Right lobe of liver (tissue), 6 donors: ENCODE measurements around the gene DENND6A. TPM values are rescaled to one million over a fixed set of nuclear protein-coding genes. Genes with fewer than 3 reads are reported as not detected.

Experiments
- ATAC-seq, 4 donors: fragments of 200-7000 bp; cut with Tn5 transposase; one replicate each; pipeline ENCODE4 v1.9.1; 2020; ENCODE audit warnings: mild to moderate bottlenecking in 4 of 4, moderate library complexity in 4 of 4
- DNase-seq, 3 donors: peaks; one replicate each; pipeline ENCODE4 v3.0.0-alpha.2; 2020
- H3K27ac ChIP-seq, 3 donors: fragments of 200-600 bp; one replicate each; pipeline ENCODE4 v1.8.0; 2022
- H3K27me3 ChIP-seq, 2 donors: fragments of 200-600 bp; one replicate each; pipeline ENCODE4 v1.8.0; 2022
- H3K36me3 ChIP-seq, 4 donors: fragments of 200-600 bp; sonication (generic) in 1 of 4; one replicate each; pipeline versions ENCODE4 v1.5.1 to v1.8.0; 2017 to 2022; ENCODE audit warnings: control low read depth in 1 of 4
- H3K4me1 ChIP-seq, 4 donors: fragments of 200-600 bp; sonication (generic) in 1 of 4; one replicate each; pipeline versions ENCODE4 v1.5.1 to v1.8.0; 2017 to 2022; ENCODE audit warnings: control low read depth in 1 of 4
- H3K4me3 ChIP-seq, 3 donors: fragments of 200-600 bp; one replicate each; pipeline ENCODE4 v1.8.0; 2022
- H3K9me3 ChIP-seq, 4 donors: fragments of 200-600 bp; sonication (generic) in 1 of 4; one replicate each; pipeline versions ENCODE4 v1.5.1 to v1.8.0; 2017 to 2022; ENCODE audit warnings: control low read depth in 1 of 4
- POLR2A ChIP-seq: fragments of 450-650 bp; IDR thresholded peaks from one replicate; pipeline ENCODE4 v1.6.1; 2017; ENCODE audit warnings: antibody characterized with exemption, mild to moderate bottlenecking
- WGBS: methylation state at CpG from one replicate; pipeline ENCODE4 v1.1.6; 2018; ENCODE audit warnings: low coverage, low lambda C conversion rate; ENCODE audit not compliant: insufficient coverage; ENCODE audit errors: missing lambda C conversion rate; 5-methylcytosine and 5-hydroxymethylcytosine counted together
- intact Hi-C, 2 donors: fragments of 100-400 bp; cut with DNase I; formaldehyde crosslinking; loops; one replicate each; pipeline versions ENCODE4 v1.11.2 to v1.14.1; 2022
- total RNA-seq, 6 experiments: library from RNA; depleted of rRNA in 2 of 6; stranded (reverse); fragments of >200 nt in 2 of 6; fragmentation: NEBNext Ultra II Directional in 3 of 6; extraction: Animal tissue kit (Norgen Biotek cat#: 25700) in 3 of 6; gene quantifications; one replicate each; pipeline versions ENCODE4 v1.1.0 to v1.2.4, GENCODE V29; 2016 to 2023
- TF ChIP-seq, protein P1 (sequence below), 4 donors: fragments of 200-600 bp in 3 of 4; fragments of 450-650 bp in 1 of 4; IDR thresholded peaks; one replicate each; pipeline versions ENCODE4 v1.5.1 to v1.8.0; 2016 to 2022; ENCODE audit warnings: antibody characterized with exemption in 4 of 4, mild to moderate bottlenecking in 2 of 4
- donor health status: DM: no; HTN: yes; CAD: no.
- donor health status: DM: no; HTN: no; CAD: no.
- donor health status: DM: no; HTN: no; CAD: no.
- donor health status: DM: no; HTN: yes; CAD: no.
- donor health status: DM: no; HTN: yes; CAD: no.

The DENND6A gene
- total RNA-seq, 6 experiments from 2014 or later = 5.5 to 11.0 (median 9.2) TPM

DNA sequence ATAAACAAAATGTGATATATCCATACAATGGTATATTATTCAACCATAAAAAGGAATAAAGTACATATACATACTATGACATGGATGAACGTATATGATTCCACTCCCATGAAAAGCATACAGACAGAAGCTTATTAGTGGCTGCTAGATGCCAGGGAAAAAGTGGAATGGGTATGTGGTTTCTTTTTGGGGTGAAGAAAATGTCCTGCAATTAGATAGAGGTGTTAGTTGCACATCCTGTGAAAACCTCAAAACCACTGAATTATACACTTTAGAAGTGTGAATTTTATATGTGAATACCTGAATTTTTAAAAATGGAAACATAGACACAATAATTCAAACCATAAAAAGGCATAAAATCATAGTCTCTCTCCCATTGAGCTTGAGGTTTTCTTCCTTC lies 11.2 kb downstream of the DENND6A start:
- no peaks in the 10 kb centered on the region for H3K36me3 ChIP-seq
- H3K27ac ChIP-seq = no peak overlapping the region
- intact Hi-C loops = no loop called here
- TF ChIP-seq POLR2A = no peak
- TF ChIP-seq, protein P1, sequence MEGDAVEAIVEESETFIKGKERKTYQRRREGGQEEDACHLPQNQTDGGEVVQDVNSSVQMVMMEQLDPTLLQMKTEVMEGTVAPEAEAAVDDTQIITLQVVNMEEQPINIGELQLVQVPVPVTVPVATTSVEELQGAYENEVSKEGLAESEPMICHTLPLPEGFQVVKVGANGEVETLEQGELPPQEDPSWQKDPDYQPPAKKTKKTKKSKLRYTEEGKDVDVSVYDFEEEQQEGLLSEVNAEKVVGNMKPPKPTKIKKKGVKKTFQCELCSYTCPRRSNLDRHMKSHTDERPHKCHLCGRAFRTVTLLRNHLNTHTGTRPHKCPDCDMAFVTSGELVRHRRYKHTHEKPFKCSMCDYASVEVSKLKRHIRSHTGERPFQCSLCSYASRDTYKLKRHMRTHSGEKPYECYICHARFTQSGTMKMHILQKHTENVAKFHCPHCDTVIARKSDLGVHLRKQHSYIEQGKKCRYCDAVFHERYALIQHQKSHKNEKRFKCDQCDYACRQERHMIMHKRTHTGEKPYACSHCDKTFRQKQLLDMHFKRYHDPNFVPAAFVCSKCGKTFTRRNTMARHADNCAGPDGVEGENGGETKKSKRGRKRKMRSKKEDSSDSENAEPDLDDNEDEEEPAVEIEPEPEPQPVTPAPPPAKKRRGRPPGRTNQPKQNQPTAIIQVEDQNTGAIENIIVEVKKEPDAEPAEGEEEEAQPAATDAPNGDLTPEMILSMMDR (IDR thresholded peaks at IDR 0.05) = no peak
- H3K4me3 ChIP-seq = no peak overlapping the region
- DNase-seq (no peak), ATAC-seq (no peak)
- H3K27me3 ChIP-seq = no peaks in the 10 kb centered on the region
- no peaks in the 10 kb centered on the region for H3K9me3 ChIP-seq
- 80% methylated on average over 1 of the region's 1 CpG for WGBS
- H3K4me1 ChIP-seq = peaks cover 0 to 7% (median 2%) of the 10 kb centered on the region in 4 donors

DNA sequence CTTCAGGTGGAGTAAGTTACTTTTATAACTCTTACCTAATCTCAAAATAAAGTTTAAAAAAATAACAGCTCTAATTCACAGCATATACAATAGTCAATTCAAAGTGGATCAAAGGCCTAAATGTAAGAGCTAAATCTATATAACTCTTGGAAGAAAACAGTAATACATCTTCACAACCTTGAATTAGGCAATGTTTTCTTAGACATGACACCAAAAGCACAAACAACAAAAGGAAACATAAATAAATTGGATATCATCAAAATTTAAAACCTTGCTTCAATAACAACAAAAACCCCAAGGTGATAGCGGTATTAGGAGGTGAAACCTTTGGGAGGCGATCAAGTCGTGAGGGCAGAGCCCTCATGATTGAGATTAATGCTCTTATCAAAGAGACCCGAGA lies 12.8 kb downstream of the DENND6A start:
- peaks cover 0 to 14% (median 2%) of the 10 kb centered on the region in 4 donors for H3K4me1 ChIP-seq
- no peak overlapping the region for H3K27ac ChIP-seq
- H3K9me3 ChIP-seq = no peaks in the 10 kb centered on the region
- DNase-seq = no peak
- no peaks in the 10 kb centered on the region for H3K27me3 ChIP-seq
- no peaks in the 10 kb centered on the region for H3K36me3 ChIP-seq
- whole genome bisulfite sequencing = 100% methylated on average over 3 of the region's 4 CpGs
- no peak for ATAC-seq
- no peak for TF ChIP-seq POLR2A
- TF ChIP-seq, protein P1 (IDR thresholded peaks at IDR 0.05) = no peak
- no peak overlapping the region for H3K4me3 ChIP-seq
- intact Hi-C loops = no loop called here

DNA sequence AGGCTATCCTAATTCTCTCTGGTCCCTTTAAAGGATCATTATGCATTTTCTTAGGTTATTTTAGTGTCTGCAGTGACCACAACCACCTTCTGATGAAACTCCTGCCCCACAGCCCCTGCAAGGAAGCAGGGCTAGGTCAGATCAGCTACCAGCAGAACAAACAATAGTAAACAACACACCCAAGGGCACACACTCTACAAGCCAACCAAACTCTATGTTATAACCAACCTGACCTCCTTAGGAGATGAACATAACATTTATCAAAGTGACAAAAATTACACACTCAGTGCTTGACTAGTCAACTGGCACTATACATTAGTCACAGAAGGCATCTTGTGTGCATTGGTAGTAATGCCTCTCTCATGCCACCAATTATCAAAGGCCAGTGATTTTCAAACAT lies 17.3 kb downstream of the DENND6A start:
- no peak overlapping the region for H3K27ac ChIP-seq
- no peak for DNase-seq
- intact Hi-C loops = no loop called here
- no peaks in the 10 kb centered on the region for H3K27me3 ChIP-seq
- ATAC-seq = no peak
- no peak for TF ChIP-seq POLR2A
- TF ChIP-seq, protein P1 (IDR thresholded peaks at IDR 0.05) = no peak
- H3K9me3 ChIP-seq = no peaks in the 10 kb centered on the region
- no peak overlapping the region for H3K4me3 ChIP-seq
- H3K4me1 ChIP-seq = peaks cover 0 to 14% (median 2%) of the 10 kb centered on the region in 4 donors
- no peaks in the 10 kb centered on the region for H3K36me3 ChIP-seq

DNA sequence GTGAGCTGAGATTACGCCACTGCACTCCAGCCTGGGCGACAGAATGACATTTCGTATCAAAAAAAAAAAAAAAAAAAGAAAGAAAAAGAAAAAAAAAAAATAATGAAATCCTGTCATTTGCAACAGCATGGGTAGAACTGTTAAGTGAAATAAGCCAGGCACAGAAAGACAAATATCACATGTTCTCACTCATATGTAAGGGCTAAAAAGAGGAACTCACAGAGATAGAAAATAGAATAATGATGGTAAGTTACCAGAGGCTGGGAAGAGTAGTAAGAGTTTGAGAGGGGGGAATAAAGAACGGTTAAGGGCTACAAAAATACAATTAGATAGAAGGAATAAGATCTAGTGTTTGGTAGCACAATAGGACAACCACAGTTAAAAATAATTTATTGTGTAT lies 19.7 kb downstream of the DENND6A start:
- H3K27me3 ChIP-seq = no peaks in the 10 kb centered on the region

More for the DNA sequence above, 19.7 kb downstream of the DENND6A start:
- Histone ChIP-seq H3K9me3 (no peaks in the 10 kb centered on the region), H3K4me3 (no peak overlapping the region), H3K36me3 (no peaks in the 10 kb centered on the region), H3K27ac (no peak overlapping the region), H3K4me1 (peaks cover 0 to 14% (median 2%) of the 10 kb centered on the region in 4 donors)
- WGBS = 69% methylated on average over 2 of the region's 4 CpGs
- DNase-seq (no peak), ATAC-seq (peak in 2 of 4 donors; percentile 37 to 44)
- TF ChIP-seq POLR2A = no peak
- TF ChIP-seq, protein P1 (IDR thresholded peaks at IDR 0.05) = no peak
- intact Hi-C loops = no loop called here
